Neural cell (in vitro differentiated cells): Measurements from ENCODE around the gene KLK13. TPM values are rescaled to one million over a fixed set of nuclear protein-coding genes. Genes with fewer than 3 reads are reported as not detected.

ENCODE experiments used
- H2AFZ ChIP-seq: fragments of 200-600, 300-800 bp; sonication (generic), shearing (Covaris generic); 2 replicates; pipeline ENCODE4 v1.6.0; 2014; ENCODE audit warnings: low read depth, mild to moderate bottlenecking, antibody characterized with exemption, low read length, moderate library complexity
- H3F3A ChIP-seq: fragments of 200-600 bp; shearing (Covaris generic); 2 replicates; pipeline ENCODE4 v1.6.1; 2016; ENCODE audit warnings: mild to moderate bottlenecking, moderate library complexity, mixed read lengths, antibody characterized with exemption, low read length; ENCODE audit not compliant: insufficient read depth, poor library complexity, severe bottlenecking
- H3K27ac ChIP-seq: fragments of 200-600, 300-800 bp; sonication (generic), shearing (Covaris generic); 2 replicates; pipeline ENCODE4 v1.5.1; 2014; ENCODE audit warnings: mild to moderate bottlenecking, low read length, moderate library complexity
- H3K27me3 ChIP-seq: fragments of 300-800, 200-600 bp; sonication (generic), shearing (Covaris generic); 2 replicates; pipeline ENCODE4 v1.6.0; 2014; ENCODE audit warnings: mild to moderate bottlenecking, low read depth, low read length, moderate library complexity; ENCODE audit not compliant: insufficient read depth
- H3K36me3 ChIP-seq: fragments of 300-800, 200-600 bp; sonication (generic), shearing (Covaris generic); 2 replicates; pipeline ENCODE4 v1.5.1; 2014; ENCODE audit warnings: mild to moderate bottlenecking, antibody characterized with exemption, low read length, moderate library complexity; ENCODE audit not compliant: insufficient read depth
- H3K4me2 ChIP-seq: fragments of 300-800, 200-600 bp; sonication (generic), shearing (Covaris generic); 2 replicates; pipeline ENCODE4 v1.6.0; 2014; ENCODE audit warnings: mild to moderate bottlenecking, low read length
- H3K4me3 ChIP-seq: fragments of 300-800, 200-600 bp; sonication (generic), shearing (Covaris generic); 2 replicates; pipeline ENCODE4 v1.5.1; 2014; ENCODE audit warnings: mild to moderate bottlenecking, low read length, moderate library complexity
- H3K79me2 ChIP-seq: fragments of 200-600 bp; shearing (Covaris generic); replicated peaks from 2 replicates; pipeline ENCODE4 v1.6.0; 2014; ENCODE audit warnings: mild to moderate bottlenecking, low read length, moderate library complexity; ENCODE audit not compliant: insufficient read depth
- H3K9ac ChIP-seq: fragments of 300-800, 200-600 bp; sonication (generic), shearing (Covaris generic); 2 replicates; pipeline ENCODE4 v1.6.1; 2016; ENCODE audit warnings: mild to moderate bottlenecking, low read length, mixed read lengths
- H3K9me2 ChIP-seq: fragments of 200-600 bp; shearing (Covaris generic); 2 replicates; pipeline ENCODE4 v1.6.1; 2016; ENCODE audit warnings: mild to moderate bottlenecking, low read length, mixed read lengths; ENCODE audit not compliant: insufficient read depth
- H3K9me3 ChIP-seq: fragments of 200-600, 300-800 bp; sonication (generic), shearing (Covaris generic); 2 replicates; pipeline ENCODE4 v1.6.1; 2016; ENCODE audit warnings: mild to moderate bottlenecking, mixed run types, low read length, moderate library complexity, mixed read lengths
- H4K20me1 ChIP-seq: fragments of 200-600 bp; shearing (Covaris generic); 2 replicates; pipeline ENCODE4 v1.6.1; 2016; ENCODE audit warnings: mild to moderate bottlenecking, mixed run types; ENCODE audit not compliant: insufficient read depth
- CTCF ChIP-seq: fragments of 450-650 bp; IDR thresholded peaks from 2 replicates; pipeline ENCODE4 v1.5.1; 2014; ENCODE audit warnings: antibody characterized with exemption, mild to moderate bottlenecking, moderate library complexity; ENCODE audit not compliant: poor library complexity, severe bottlenecking
- EP300 ChIP-seq: fragments of 450-650 bp; conservative IDR thresholded peaks from 2 replicates; pipeline ENCODE4 v1.6.1; 2014; ENCODE audit warnings: antibody characterized with exemption, mild to moderate bottlenecking, moderate library complexity; ENCODE audit not compliant: poor library complexity, severe bottlenecking
- EZH2 ChIP-seq: fragments of 200-600, 300-800 bp; shearing (Covaris generic), sonication (generic); IDR thresholded peaks from 2 replicates; pipeline ENCODE4 v1.6.1; 2014; ENCODE audit warnings: antibody characterized with exemption, low read length, borderline replicate concordance, mild to moderate bottlenecking; ENCODE audit not compliant: insufficient read depth, poor library complexity, severe bottlenecking
- MXI1 ChIP-seq: fragments of 450-650 bp; conservative IDR thresholded peaks from 2 replicates; pipeline ENCODE4 v1.6.1; 2014; ENCODE audit warnings: antibody characterized with exemption, mild to moderate bottlenecking; ENCODE audit not compliant: poor library complexity, severe bottlenecking
- POLR2AphosphoS5 ChIP-seq: IDR thresholded peaks from 2 replicates; pipeline ENCODE4 v1.6.1; 2012
- RAD21 ChIP-seq: fragments of 450-650 bp; conservative IDR thresholded peaks from 2 replicates; pipeline ENCODE4 v1.6.1; 2014; ENCODE audit warnings: antibody characterized with exemption, mild to moderate bottlenecking, moderate library complexity
- REST ChIP-seq: IDR thresholded peaks from 2 replicates; pipeline ENCODE4 v1.6.1; 2012; ENCODE audit warnings: borderline replicate concordance
- SMC3 ChIP-seq: fragments of 450-650 bp; conservative IDR thresholded peaks from 2 replicates; pipeline ENCODE4 v1.6.1; 2014; ENCODE audit warnings: antibody characterized with exemption, mild to moderate bottlenecking, moderate library complexity; ENCODE audit not compliant: poor library complexity
- TAF1 ChIP-seq: IDR thresholded peaks from 2 replicates; pipeline ENCODE4 v1.6.1; 2012; ENCODE audit warnings: low read depth
- polyA plus RNA-seq: library from polyadenylated mRNA; depleted of rRNA; stranded (reverse); fragments of >200 nt; gene quantifications from 2 replicates; pipeline ENCODE4 v1.2.3, GENCODE V29; 2014

The KLK13 gene
- polyA plus RNA-seq, 1 donor from 2014 or later: not detected

- Histone ChIP-seq H3K9me2 (no peaks in the 10 kb centered on the region), H3K36me3 (no peaks in the 10 kb centered on the region), H3F3A (no peaks in the 10 kb centered on the region), H4K20me1 (no peaks in the 10 kb centered on the region), H3K4me3 (peak within 1 kb of the TSS; percentile 88), H3K4me2 (peak within 1 kb of the TSS; percentile 83), H3K9me3 (no peaks in the 10 kb centered on the region), H3K27me3 (no peaks in the 10 kb centered on the region), H3K9ac (peak within 1 kb of the TSS; percentile 76), H3K27ac (peak within 1 kb of the TSS; percentile 81), H3K79me2 (peaks cover 7% of the 10 kb centered on the region), H2AFZ (peak within 1 kb of the TSS; percentile 88)
- TF ChIP-seq MXI1: peak; percentile 98
- peak; percentile 52 for TF ChIP-seq POLR2AphosphoS5
- TF ChIP-seq EP300: peak; percentile 65
- no peak for TF ChIP-seq SMC3
- TF ChIP-seq CTCF: peak; percentile 42
- TF ChIP-seq REST: no peak
- no peak for TF ChIP-seq RAD21
- TF ChIP-seq EZH2: no peak
- TF ChIP-seq TAF1: no peak
Measured at GRCh38 chr19:51108066-51108804, 43.3 kb upstream of the KLK13 start, which contains the start of gene CTU1. Gene CTU1, minus strand, starts transcription at chr19:51108409. Its CDS starts 3,840 bp downstream, at chr19:51104569.

- peak overlapping the region; percentile 88 for H3K4me3 ChIP-seq
- peaks cover 7% of the 10 kb centered on the region for H3K79me2 ChIP-seq
- H2AFZ ChIP-seq: peak overlapping the region; percentile 62
- peak overlapping the region; percentile 76 for H3K9ac ChIP-seq
- peak overlapping the region; percentile 36 for H3K27ac ChIP-seq
- no peaks in the 10 kb centered on the region for H3K36me3 ChIP-seq
- H3K9me3 ChIP-seq: no peaks in the 10 kb centered on the region
- no peaks in the 10 kb centered on the region for H3K9me2 ChIP-seq
- no peak for TF ChIP-seq REST
- TF ChIP-seq TAF1: no peak
- TF ChIP-seq EP300: no peak
- TF ChIP-seq MXI1: no peak
- no peak for TF ChIP-seq EZH2
- TF ChIP-seq CTCF: no peak
- no peak for TF ChIP-seq SMC3
- no peak for TF ChIP-seq POLR2AphosphoS5
- no peak for TF ChIP-seq RAD21
- H4K20me1 ChIP-seq: no peaks in the 10 kb centered on the region
- H3K27me3 ChIP-seq: no peaks in the 10 kb centered on the region
- H3F3A ChIP-seq: no peaks in the 10 kb centered on the region
- H3K4me2 ChIP-seq: peak overlapping the region; percentile 83
Measured at GRCh38 chr19:51107406-51108065, 42.6 kb upstream of the KLK13 start.
